ENCODE data around the gene OBSCN.

The OBSCN gene

DNA sequence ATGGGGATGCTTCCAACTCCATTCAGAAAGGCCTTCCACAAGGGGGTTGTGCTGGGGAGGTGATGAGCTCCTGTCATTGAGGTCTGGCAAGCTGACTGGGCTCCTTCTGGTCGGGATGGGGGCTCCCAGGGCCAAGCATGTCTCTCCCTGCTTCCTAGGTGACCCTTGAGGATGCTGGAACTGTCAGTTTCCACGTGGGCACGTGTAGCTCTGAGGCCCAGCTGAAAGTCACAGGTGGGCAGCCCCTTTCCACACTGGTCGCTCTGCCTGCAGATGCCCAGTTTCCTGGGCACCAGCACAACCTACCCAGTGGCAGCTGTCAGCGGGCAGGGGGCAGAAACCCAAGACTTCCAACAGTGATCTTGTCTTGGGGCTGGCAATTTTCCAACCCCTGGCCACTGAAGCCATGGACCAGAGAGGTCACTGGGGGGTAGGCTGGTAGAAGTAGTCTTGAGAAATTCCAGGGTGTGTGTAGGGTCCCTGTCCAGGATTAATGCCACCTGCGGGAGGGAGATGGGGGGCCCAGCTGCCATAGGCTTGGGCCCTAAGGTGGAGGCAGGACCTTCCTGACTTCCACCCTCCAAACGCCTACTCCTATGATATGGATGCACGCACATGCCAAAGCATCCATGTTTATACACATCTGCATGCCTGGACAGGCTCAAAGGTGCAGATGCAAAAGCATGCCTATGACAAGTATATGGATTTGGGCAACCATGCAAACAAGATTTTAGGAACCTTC, 101.7 kb downstream of the OBSCN start:
- DNase-seq: no peak

GRCh38 chr1:228310162-228310792, 102.4 kb downstream of the OBSCN start:
- DNase-seq: no peak

DNA sequence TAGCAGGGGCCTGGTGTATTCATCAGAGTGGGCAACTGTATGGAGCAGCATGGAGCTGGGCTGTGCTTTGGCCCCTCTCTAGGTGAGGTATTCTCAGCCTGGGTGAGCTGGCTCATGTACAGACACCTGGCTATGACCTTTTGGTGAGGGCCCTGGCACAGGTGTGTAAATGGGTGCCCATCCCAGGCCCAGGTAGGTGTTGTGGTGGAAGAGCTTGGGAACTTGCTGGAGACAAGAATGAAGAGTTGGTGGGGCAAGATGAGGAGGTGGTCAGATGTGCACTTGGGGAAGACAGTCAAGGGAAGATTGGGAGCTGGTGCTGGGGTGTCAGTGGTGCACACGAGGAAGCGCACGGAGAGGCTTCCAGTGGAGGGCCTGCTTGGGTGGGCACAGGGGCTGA, 103.2 kb downstream of the OBSCN start:
- no peak for DNase-seq

GRCh38 chr1:228312136-228312764, 104.4 kb downstream of the OBSCN start:
- DNase-seq: no peak

DNA sequence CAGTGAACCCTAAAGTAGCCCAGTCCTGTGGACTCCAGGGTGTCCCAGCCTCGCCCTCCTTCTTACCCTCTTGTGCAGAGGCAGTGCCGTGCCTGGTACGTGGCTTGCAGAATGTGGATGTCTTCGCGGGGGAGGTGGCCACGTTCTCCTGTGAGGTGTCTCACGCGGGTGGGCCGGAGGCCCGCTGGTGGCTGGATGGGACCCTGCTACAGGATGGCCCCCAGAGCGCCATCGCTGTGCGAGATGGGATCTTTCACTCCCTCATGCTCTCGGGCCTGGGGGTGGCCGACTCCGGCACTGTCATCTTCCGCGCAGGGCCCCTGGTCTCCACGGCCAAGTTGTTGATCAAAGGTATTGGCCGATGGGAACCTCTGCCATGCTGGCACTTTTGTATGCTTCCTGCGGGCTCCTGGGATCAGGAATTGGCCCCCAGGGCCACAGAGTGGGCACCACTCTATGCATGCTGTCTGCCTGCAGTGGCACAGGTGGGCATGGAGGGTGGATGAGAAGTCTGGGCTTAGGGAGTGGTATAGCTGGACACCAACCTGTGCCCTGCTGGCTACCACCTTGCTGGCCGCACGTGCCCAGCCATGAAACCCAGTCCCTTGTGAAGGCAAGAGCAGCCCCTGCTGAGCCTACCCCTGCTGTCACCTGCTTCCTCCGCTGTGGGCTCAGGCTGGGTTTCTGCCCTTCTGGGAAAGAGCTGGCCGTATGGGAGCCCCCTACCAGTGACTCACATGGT, 105.9 kb downstream of the OBSCN start:
- DNase-seq: no peak

DNA sequence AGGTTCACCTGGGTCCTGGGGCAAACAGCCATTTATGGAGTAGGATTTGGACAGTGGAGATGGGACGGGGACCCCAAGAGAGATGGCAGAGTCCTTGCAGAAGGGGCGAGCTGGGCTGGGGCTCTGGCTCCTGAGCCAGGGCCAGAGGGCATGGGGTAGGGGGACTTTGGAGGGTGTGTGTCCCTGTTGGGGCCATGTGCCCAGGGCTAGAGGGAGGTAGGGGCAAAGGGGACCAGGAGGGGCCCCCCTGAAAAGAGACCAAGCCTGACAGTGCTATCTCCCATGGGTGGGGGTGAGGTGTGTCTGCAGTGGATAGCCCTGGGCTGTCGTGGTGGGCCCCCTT, 106.4 kb downstream of the OBSCN start:
- no peak for DNase-seq

- DNase-seq: no peak
Observed at GRCh38 chr1:228314658-228315483, 107.0 kb downstream of the OBSCN start.

DNA sequence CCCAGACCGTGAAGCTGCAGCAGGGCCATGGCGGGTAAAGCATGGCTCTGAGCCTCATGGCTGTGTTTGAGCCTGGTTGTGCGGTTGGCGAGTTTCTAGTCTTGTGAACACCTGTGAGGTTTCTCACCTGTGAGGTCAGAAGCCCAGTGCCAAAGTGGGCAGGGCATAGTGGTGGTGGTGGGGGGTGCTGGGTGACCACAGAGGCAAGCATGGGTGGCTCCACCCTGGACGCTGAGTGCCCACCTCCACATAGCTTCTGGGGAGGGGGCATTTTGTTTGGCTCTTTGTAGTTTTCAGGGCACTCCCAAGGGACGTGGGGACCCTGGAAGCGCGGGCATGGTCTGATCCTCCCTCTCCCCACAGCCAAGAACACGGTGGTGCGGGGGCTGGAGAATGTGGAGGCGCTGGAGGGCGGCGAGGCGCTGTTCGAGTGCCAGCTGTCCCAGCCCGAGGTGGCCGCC, 107.7 kb downstream of the OBSCN start:
- no peak for DNase-seq

GRCh38 chr1:228315945-228316588, 108.2 kb downstream of the OBSCN start:
- DNase-seq: no peak

DNA sequence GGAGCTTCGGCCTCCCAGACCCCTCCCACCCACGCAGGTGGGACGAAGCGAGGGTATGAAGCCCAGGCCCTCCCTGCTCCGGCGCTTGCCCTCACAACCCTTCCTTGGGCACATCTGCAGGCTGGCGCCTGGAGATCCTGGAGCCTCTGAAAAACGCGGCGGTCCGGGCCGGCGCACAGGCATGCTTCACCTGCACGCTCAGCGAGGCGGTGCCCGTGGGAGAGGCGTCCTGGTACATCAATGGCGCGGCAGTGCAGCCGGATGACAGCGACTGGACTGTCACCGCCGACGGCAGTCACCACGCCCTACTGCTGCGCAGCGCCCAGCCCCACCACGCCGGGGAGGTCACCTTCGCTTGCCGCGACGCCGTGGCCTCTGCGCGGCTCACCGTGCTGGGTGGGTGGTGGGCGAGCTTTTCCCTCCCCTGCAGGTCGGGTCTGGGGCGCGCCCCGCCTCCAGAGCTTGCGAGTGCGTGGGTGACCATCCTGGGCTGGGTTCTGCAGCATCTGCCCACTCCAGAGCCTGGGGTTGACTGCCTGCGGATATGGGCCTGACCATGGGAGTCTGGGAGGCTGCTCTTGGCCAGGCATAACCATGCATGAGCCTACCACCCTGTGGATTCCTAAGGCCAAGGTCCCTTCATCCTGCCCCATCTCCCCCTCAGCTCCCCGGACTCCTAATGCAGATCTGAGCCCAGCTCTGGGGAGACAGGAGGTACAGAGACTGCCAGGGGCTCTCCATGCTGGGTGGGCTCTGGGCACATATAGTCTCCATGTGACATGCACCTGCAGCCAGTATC, 108.9 kb downstream of the OBSCN start:
- DNase-seq: no peak

- DNase-seq: no peak
Observed at GRCh38 chr1:228317411-228317828, 109.6 kb downstream of the OBSCN start.

- no peak for DNase-seq
Observed at GRCh38 chr1:228317891-228318810, 110.3 kb downstream of the OBSCN start.

- no peak for DNase-seq
Observed at GRCh38 chr1:228318823-228319241, 111.0 kb downstream of the OBSCN start.

- DNase-seq: no peak
Observed at GRCh38 chr1:228319352-228320088, 111.7 kb downstream of the OBSCN start.

DNA sequence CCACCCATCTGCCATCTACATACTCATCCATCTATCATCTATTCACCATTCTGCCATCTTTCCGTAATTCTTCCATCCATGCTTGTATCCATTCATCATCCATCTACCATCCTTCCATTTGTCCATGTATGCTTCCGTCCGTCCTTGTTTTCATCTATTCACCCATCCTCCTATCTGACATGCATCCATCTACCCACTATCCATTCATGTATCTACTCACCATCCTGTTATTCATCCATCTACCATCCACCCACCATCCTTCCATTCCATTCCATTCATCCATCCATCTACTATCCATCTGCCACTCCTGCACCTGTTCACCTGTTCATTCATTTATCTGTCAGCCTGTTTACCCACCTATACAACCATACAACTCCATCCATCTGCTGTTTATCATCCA, 112.5 kb downstream of the OBSCN start:
- no peak for DNase-seq

DNA sequence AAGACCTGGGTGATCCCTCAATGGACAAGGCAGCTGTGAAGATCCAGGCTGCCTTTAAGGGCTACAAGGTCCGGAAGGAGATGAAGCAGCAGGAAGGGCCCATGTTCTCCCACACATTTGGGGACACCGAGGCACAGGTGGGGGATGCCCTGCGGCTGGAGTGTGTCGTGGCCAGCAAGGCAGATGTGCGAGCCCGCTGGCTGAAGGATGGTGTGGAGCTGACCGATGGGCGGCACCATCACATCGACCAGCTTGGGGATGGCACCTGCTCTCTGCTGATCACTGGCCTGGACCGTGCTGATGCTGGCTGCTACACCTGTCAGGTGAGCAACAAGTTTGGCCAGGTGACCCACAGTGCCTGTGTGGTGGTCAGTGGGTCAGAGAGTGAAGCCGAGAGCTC, 113.6 kb downstream of the OBSCN start:
- DNase-seq: no peak

DNA sequence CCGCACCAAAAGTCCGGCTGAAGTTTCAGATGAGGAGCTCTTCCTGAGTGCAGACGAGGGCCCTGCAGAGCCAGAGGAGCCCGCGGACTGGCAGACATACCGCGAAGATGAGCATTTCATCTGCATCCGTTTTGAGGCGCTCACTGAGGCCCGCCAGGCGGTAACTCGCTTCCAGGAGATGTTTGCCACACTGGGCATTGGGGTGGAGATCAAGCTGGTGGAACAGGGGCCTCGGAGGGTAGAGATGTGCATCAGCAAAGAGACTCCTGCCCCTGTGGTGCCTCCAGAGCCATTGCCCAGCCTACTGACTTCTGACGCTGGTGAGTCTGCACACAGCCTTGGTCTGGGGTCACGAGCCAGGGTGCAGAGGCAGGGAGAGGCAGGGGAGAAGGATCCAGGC, 114.1 kb downstream of the OBSCN start:
- DNase-seq: no peak

GRCh38 chr1:228323401-228323800, 115.6 kb downstream of the OBSCN start:
- DNase-seq: no peak

DNA sequence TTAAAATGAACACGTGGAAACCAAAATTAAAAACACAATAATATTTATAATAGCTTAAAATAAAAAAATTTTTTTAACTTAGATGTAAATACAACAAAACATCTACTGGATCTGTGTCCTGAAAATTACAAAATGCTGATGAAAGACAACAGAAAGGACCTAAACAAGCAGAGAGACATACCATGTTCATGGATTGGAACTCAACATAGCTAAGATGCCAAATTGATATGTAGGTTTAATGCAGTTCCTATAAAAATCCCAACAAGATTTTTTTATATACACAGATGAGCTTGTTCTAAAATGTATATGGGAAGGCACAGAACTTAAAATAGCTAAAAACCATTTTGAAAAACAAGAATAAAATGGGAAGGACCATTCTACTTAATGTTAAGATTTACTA, 117.4 kb downstream of the OBSCN start:
- DNase-seq: no peak
